G401.6 (cell line): ENCODE measurements around the gene AVL9.

ENCODE experiments used
- FAIRE-seq: peaks from 2 replicates; lab custom pipeline; 2012; peaks lifted over from hg19 to GRCh38; lab: Jason Lieb, UNC

AVL9 gene

GRCh38 chr7:32535162-32535702 lies 39.9 kb downstream of the AVL9 start:
- no peak for FAIRE-seq

DNA sequence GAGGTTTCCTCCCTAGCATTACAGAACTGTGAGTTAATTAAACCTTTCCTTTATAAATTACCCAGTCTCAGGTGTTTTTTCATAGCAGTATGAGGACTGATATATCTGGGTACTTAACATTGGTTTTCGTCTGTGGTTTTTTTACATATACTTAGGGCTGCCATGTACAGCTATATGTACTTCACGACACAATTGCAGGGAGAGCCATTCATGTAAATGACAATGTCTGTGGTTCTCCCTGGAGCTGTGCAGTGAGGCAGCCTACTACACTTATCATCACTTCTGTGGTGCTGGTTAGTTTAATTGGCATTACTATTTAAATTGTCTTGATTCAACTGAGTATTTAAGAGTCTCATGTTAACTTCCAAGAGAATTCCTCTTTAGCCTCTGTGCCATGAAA lies 40.7 kb downstream of the AVL9 start:
- no peak for FAIRE-seq

- no peak for FAIRE-seq
Observed at GRCh38 chr7:32536585-32536984, 41.3 kb downstream of the AVL9 start.

DNA sequence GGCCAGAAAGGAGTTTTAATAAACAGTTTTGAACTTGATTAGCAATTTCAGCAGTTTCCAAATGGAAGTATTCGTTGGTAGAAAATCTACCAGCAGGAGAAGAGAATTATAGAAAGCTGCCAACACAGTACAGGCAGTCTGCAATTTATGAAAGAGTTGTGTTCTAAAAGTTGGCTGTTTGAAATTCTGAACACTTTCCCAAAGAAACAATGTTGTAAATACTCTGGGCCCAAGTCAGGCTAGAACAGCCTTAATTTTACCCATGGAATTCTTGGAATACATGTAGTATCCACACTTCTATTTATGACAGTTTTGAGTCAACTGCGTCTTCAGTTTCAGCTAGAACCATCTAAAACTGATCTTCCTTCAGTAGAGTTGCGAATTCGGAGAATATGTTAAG lies 42.5 kb downstream of the AVL9 start:
- FAIRE-seq, result no peak

- no peak for FAIRE-seq
Observed at GRCh38 chr7:32539366-32539765, 44.1 kb downstream of the AVL9 start.

- FAIRE-seq, result no peak
Observed at GRCh38 chr7:32539919-32540531, 44.7 kb downstream of the AVL9 start.

GRCh38 chr7:32542595-32542994 lies 47.3 kb downstream of the AVL9 start:
- FAIRE-seq, result no peak

GRCh38 chr7:32559480-32559879 lies 64.2 kb downstream of the AVL9 start:
- no peak for FAIRE-seq

GRCh38 chr7:32560075-32560474 lies 64.8 kb downstream of the AVL9 start:
- FAIRE-seq, result no peak

- FAIRE-seq, result no peak
Observed at GRCh38 chr7:32561613-32562012, 66.3 kb downstream of the AVL9 start.

GRCh38 chr7:32564542-32564941 lies 69.3 kb downstream of the AVL9 start:
- FAIRE-seq, result no peak

GRCh38 chr7:32569388-32570289 lies 74.3 kb downstream of the AVL9 start:
- FAIRE-seq, result no peak

GRCh38 chr7:32573110-32573687 lies 77.9 kb downstream of the AVL9 start:
- no peak for FAIRE-seq

GRCh38 chr7:32574626-32575025 lies 79.3 kb downstream of the AVL9 start:
- no peak for FAIRE-seq

DNA sequence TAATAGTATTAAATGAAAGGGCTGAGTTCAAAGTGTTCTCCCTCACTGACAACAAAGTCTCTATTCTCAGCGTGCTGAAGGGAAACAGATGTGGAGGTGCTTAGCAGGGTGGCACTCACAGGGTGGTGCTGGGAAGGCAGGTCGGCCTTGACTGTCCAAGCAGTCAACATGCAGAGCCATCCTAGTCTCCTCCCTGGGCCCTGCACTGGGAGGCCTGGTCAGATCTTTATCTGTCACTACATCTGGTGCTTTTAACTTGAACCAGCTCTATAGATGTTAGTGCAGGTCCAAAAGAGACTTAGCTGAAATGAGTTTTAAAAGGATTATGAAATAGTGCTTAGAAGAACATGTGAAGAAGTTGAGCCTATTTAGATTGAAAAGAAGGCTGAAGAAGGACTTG lies 82.1 kb downstream of the AVL9 start:
- FAIRE-seq, result no peak

DNA sequence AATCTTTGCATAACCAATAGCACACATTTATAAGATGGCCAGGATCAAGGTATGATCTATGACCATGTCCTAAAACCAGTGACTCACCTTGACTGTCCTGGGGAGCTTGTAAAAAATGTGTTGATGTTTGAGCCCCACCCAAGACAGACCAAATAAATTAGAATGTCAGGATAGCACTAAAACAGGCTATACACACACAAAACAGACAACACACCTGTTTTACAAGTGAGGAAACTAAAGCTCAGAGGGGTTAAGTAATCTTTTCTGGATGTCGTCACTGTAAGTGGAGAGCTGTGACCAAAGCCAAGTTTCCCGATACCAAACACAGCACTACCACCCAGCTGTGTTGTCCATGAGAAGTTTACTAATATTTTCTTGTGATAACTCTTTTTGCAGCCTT lies 84.5 kb downstream of the AVL9 start:
- no peak for FAIRE-seq

- no peak for FAIRE-seq
Observed at GRCh38 chr7:32580646-32581045, 85.4 kb downstream of the AVL9 start.

DNA sequence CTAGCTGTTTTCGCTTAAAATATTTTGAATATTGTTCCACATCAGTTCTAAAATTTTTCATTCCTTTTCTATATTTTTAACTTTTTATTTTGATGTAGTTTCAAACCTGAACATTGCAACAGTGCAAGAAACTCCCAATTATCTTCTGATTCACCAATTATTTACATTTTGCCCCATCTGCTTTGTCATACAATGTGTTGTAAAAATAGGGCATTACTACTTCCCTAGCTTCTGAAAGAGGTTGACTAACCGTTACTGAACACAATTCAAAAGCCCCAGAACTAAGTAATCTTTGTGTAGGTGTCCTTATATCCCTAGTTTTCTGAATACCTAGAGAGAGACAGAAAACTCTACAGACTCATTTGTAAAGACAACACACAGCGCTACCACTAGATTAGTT lies 86.7 kb downstream of the AVL9 start:
- no peak for FAIRE-seq

DNA sequence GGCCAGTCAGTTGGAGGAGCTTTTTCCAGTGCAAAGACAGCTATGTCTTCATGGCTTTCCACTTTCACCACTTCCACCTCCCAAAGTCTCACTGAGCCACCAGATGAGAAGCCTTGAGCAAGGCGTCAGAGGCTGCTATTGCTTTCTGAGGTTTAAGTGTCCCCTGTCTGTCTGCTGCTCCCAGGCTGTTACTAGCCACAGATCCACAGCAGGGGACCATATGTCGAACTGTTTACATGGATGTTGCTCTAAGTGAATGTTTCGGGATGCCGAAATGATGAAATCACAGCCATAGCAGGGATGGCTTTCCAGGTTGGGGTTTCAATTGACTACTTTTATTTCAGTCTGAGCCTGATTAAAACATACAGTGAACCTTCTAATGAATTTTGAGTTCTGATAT lies 88.5 kb downstream of the AVL9 start:
- no peak for FAIRE-seq

DNA sequence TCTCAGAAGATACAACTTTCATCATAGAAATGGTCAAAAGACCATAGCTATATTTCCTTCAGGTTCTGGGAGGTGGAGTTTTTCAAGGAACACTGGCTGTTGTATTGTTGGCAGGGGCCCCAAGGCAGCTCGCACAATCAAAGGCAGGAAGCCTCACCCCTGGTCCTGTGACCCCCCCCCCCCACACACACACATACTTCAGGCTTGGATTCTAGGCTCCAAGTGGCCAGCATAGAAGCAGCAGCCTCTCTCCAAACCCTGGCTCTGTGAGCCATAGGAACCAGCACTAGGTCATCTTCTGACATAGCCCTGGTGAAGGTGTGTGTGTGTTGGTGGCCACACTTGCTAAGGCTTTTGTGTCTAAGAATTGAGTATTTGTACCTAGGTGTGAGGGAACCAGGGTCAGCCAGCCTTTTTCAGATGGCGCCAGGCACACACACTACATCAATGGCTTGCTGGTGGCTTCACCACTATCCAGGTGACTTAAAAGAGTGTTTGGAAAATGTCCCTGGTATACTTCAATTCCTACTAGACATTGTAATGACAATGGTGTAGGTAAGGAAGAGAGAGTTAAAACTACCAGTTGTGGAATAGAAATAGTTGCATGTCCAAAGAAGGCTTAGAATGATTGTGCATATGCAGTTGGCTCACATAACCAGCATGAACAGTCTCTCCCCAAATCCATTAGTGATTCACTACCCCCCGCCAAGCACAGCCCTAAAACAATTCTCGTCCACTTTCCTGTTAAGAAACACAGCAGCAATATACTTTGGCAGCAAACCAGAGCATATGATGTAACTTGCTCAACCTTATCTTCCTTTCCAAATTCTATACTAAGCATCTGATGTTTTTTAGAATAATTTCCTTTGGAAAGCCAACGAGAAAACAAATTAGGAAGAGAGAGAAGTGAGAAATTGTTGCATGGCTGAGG lies 91.3 kb downstream of the AVL9 start:
- no peak for FAIRE-seq

- no peak for FAIRE-seq
Observed at GRCh38 chr7:32587411-32587948, 92.2 kb downstream of the AVL9 start.

- FAIRE-seq, result no peak
Observed at GRCh38 chr7:32588657-32589056, 93.4 kb downstream of the AVL9 start.
